ENCODE measurements around the gene NOTCH3.

NOTCH3 gene

DNA sequence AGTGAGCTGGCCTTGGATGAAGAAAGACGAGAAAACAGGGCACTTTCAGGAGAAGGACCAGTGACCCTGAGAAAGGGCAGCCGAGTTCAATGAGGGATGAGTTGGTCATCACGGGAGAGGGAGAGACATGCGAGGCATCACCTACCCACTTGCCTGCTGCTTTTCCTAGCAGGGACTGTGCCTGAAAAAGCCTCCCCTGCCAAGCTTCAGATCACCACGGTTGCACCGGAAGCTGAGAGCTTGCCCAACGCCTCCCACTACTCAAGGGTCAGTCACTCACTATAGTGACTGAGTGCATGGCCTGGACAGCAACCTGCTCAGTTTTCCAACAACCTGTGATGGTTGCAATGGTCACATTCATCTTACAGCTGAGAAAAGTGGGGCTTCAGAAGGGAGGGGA is 44.0 kb upstream of the NOTCH3 start:
- peaks cover 28 to 88% (median 52%) of the 10 kb centered on the region in 3 donors for H3K36me3 ChIP-seq
- H3K4me1 ChIP-seq = peaks cover 4 to 84% (median 67%) of the 10 kb centered on the region in 4 donors
- intact Hi-C loops (cut with DNase I; ENCODE audit: low total_unique reads) = loop anchor here (5.0 kb wide), 1 partner anchor 33 kb away; no protein-coding TSS in a partner anchor
- DNase-seq = no peak
- TF ChIP-seq, protein P1, sequence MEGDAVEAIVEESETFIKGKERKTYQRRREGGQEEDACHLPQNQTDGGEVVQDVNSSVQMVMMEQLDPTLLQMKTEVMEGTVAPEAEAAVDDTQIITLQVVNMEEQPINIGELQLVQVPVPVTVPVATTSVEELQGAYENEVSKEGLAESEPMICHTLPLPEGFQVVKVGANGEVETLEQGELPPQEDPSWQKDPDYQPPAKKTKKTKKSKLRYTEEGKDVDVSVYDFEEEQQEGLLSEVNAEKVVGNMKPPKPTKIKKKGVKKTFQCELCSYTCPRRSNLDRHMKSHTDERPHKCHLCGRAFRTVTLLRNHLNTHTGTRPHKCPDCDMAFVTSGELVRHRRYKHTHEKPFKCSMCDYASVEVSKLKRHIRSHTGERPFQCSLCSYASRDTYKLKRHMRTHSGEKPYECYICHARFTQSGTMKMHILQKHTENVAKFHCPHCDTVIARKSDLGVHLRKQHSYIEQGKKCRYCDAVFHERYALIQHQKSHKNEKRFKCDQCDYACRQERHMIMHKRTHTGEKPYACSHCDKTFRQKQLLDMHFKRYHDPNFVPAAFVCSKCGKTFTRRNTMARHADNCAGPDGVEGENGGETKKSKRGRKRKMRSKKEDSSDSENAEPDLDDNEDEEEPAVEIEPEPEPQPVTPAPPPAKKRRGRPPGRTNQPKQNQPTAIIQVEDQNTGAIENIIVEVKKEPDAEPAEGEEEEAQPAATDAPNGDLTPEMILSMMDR (IDR thresholded peaks at IDR 0.05) = no peak
- H3K4me3 ChIP-seq = no peak overlapping the region
- no peaks in the 10 kb centered on the region for H3K9me3 ChIP-seq
- no peaks in the 10 kb centered on the region for H3K27me3 ChIP-seq
- peak overlapping the region; percentile 98 for H3K27ac ChIP-seq

DNA sequence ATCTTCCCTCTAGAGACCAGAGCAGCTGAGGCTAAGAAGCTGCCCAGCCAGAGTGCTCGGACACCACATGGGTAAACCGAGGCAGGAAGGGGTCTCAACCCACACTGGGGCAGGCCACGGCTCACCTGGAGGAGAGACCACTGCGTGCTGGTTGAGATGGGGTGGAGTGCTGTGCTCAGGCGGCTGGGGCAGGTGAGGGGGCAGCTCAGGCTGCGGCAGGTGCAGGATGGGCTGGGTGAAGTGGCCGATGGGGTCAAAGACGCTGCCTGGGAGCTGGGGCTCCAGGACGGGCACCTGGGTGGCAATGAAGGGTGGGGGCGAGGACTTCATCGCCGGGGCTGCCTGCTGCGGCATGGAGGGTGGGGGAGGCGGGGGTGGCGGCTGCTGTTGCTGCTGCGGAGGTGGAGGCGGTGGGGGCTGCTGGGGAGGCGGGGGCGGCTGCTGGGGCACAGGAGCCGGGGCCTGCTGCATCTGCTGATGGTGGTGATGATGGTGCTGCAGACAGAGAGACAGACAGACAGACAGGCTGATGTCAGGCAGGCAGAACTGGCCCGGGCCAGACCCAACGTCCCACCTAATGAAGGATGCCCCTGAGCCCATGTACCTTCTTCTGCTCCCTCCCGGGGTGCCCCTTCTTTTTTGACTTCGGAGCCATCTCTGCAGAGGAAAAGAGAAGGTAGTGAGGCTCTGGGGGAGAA is 43.5 kb upstream of the NOTCH3 start:
- Histone ChIP-seq H3K27ac (peak overlapping the region; percentile 98), H3K36me3 (peaks cover 33 to 93% (median 58%) of the 10 kb centered on the region in 3 donors), H3K4me1 (peaks cover 4 to 79% (median 61%) of the 10 kb centered on the region in 4 donors), H3K9me3 (no peaks in the 10 kb centered on the region), H3K4me3 (no peak overlapping the region), H3K27me3 (no peaks in the 10 kb centered on the region)
- DNase-seq = no peak
- TF ChIP-seq, protein P1 (IDR thresholded peaks at IDR 0.05) = no peak
- intact Hi-C loops (cut with DNase I; ENCODE audit: low total_unique reads) = no loop called here

DNA sequence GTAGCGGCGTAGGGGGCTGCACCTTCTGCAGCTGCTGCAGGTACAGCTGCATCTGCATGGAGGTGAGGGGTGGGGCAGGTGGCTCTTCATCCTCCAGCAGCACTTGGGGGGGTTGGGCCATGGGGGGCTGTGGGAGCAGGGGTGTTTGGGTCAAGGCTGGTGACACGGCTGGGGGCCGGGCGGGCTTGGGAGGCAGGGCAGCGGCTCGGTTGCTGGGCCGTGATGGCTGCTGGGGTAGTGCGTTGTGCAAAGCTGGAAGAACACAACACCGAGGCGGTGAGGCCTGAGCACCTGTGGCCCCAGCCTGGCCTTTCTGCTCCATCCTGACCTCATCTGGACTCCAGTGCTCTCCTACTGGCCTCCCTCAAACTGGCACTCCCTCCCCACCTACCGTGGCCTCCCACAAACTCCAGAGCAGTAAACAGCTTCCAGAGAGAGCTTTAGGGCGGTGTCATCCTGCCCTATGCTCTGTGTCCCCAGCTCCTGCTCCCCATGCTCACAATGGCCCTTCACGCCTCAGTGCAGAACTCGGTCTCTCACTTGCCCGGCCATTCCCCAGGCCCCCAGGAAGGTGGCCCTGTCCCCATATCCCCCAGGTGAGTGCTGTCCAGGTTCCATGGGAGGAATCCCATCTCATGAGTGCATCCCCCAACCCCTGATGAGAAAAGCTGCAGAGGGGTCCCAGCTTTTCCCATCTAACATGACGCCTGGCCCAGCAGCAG is 42.6 kb upstream of the NOTCH3 start:
- no peak for DNase-seq
- intact Hi-C loops (cut with DNase I; ENCODE audit: low total_unique reads) = no loop called here
- Histone ChIP-seq H3K36me3 (peaks cover 42 to 97% (median 66%) of the 10 kb centered on the region in 3 donors), H3K4me3 (no peak overlapping the region), H3K27me3 (no peaks in the 10 kb centered on the region), H3K4me1 (peaks cover 0 to 70% (median 52%) of the 10 kb centered on the region in 4 donors), H3K27ac (peak overlapping the region; percentile 98), H3K9me3 (no peaks in the 10 kb centered on the region)
- TF ChIP-seq, protein P1 (IDR thresholded peaks at IDR 0.05) = no peak

DNA sequence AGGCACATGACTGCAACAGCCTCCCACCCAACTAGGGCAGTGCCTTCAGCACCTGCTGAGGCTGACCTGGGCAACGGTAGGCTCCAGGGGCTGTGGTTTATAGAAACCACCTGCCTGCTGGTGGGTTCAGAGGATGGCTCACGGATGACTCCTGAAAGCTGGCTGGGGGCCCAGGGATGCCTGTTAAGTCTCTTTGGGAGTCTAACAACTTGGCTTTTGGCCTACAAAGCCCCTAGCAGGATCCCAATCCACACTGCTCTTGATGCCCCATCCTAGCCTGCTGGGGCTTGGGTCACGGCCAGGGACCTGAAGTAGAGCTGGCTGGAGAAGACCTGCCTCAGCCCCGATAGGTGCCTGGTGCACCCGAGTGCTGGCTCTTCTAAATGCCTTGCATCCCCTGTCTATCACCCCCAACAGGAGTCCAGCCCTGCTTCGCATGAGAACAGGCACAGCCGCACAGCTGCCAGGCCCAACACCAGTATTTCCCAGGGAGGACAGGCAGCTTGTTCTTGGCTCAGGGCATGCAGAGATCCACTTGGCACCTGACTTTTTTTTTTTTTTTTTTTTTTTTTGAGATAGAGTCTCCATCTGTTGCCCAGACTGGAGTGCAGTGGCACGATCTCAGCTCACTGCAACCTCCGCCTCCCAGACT is 40.6 kb upstream of the NOTCH3 start:
- Histone ChIP-seq H3K4me3 (no peak overlapping the region), H3K4me1 (peaks cover 0 to 50% (median 32%) of the 10 kb centered on the region in 4 donors), H3K27me3 (no peaks in the 10 kb centered on the region), H3K27ac (peak overlapping the region; percentile 29 to 98), H3K9me3 (no peaks in the 10 kb centered on the region), H3K36me3 (peaks cover 62 to 99% (median 86%) of the 10 kb centered on the region in 3 donors)
- intact Hi-C loops (cut with DNase I; ENCODE audit: low total_unique reads) = no loop called here
- DNase-seq = no peak
- TF ChIP-seq, protein P1 (IDR thresholded peaks at IDR 0.05) = no peak

DNA sequence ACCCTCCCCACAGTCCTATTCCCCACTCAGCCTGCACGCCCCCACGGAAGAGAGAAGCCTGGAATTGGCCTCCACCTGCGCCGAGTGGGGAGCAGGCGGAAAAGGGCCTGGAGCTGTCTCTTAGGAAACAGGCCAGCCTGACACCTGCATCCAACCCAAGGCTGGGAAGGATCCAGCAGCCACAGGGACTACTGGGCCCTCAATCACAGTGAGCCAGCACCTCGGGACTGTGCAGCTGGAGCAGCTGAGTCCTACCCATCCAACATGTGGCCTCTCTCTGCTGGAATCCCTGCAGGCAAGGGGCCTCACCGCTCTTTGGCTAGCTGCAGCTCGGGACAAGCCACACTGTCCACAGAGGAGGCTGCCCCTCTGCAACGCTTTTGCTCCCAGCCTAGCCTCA is 39.7 kb upstream of the NOTCH3 start:
- no peaks in the 10 kb centered on the region for H3K27me3 ChIP-seq
- no peaks in the 10 kb centered on the region for H3K9me3 ChIP-seq
- H3K36me3 ChIP-seq = peaks cover 70 to 99% (median 93%) of the 10 kb centered on the region in 3 donors
- DNase-seq = no peak
- intact Hi-C loops (cut with DNase I; ENCODE audit: low total_unique reads) = no loop called here
- TF ChIP-seq, protein P1 (IDR thresholded peaks at IDR 0.05) = no peak
- H3K27ac ChIP-seq = peak overlapping the region in 1 of 2 donors; percentile 98
- peaks cover 0 to 41% (median 24%) of the 10 kb centered on the region in 4 donors for H3K4me1 ChIP-seq
- no peak overlapping the region for H3K4me3 ChIP-seq

Measured in tibial artery (tissue), 4 donors.